GM12874 (cell line): ENCODE measurements around the gene JAKMIP2.

ENCODE experiments used
- TF ChIP-seq, protein P1 (sequence below): IDR thresholded peaks from 2 replicates; pipeline ENCODE4 v1.5.1; 2011; ENCODE audit warnings: low read depth, mild to moderate bottlenecking, control low read depth, low read length, moderate library complexity; ENCODE audit not compliant: insufficient read depth

Gene JAKMIP2

DNA sequence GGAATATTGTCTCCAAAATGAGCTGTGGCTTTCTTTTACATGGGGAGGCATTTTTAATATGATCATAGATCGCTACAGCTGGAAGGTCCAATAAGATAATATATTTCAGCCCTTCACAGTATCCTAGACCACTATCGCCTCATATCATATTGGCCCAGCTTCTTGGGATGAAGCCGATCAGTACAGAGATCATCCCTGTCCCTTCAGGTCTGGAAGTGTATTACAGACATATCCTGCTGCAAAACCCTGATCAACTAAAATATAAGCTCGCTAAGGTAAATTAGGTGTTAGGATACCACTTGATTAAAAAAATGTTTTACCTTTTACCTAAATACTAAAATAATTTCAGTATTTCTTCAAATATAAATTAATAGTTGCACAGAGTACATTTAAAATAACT, 41.7 kb downstream of the JAKMIP2 start:
- TF ChIP-seq, protein P1, sequence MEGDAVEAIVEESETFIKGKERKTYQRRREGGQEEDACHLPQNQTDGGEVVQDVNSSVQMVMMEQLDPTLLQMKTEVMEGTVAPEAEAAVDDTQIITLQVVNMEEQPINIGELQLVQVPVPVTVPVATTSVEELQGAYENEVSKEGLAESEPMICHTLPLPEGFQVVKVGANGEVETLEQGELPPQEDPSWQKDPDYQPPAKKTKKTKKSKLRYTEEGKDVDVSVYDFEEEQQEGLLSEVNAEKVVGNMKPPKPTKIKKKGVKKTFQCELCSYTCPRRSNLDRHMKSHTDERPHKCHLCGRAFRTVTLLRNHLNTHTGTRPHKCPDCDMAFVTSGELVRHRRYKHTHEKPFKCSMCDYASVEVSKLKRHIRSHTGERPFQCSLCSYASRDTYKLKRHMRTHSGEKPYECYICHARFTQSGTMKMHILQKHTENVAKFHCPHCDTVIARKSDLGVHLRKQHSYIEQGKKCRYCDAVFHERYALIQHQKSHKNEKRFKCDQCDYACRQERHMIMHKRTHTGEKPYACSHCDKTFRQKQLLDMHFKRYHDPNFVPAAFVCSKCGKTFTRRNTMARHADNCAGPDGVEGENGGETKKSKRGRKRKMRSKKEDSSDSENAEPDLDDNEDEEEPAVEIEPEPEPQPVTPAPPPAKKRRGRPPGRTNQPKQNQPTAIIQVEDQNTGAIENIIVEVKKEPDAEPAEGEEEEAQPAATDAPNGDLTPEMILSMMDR = no peak

GRCh38 chr5:147737921-147738320, 44.6 kb downstream of the JAKMIP2 start:
- TF ChIP-seq, protein P1 = no peak

GRCh38 chr5:147735621-147736125, 46.9 kb downstream of the JAKMIP2 start:
- TF ChIP-seq, protein P1 = no peak

GRCh38 chr5:147734894-147735293, 47.6 kb downstream of the JAKMIP2 start:
- TF ChIP-seq, protein P1 = no peak

DNA sequence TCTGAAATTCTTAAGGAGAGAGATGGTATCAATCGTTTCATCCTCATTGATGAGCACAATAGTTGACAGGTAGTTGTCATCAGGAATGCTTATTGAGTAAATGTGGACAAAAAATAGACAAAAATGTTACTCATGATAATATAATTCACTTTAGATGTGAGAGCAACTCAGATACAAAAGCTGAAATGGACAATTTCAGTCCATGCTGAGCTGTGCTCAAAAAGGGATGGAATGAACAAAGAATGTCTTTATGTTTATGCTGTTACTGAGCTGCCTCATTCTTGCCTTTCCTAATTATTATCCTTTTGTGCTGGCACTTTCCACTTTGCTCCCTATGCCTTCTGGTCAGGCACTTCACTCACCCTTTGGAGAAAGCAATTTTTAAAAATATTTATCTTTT, 49.5 kb downstream of the JAKMIP2 start:
- TF ChIP-seq, protein P1 = no peak

- TF ChIP-seq, protein P1 = no peak
Measured at GRCh38 chr5:147732291-147732883, 50.1 kb downstream of the JAKMIP2 start.

GRCh38 chr5:147731431-147732290, 50.9 kb downstream of the JAKMIP2 start:
- TF ChIP-seq, protein P1 = no peak
